T-helper 9 cell (primary cell): ENCODE measurements around the gene CARMIL1.

Source experiments
- DNase-seq: peaks from one replicate; pipeline ENCODE4 v3.0.0-alpha.2; 2020

The CARMIL1 gene

DNA sequence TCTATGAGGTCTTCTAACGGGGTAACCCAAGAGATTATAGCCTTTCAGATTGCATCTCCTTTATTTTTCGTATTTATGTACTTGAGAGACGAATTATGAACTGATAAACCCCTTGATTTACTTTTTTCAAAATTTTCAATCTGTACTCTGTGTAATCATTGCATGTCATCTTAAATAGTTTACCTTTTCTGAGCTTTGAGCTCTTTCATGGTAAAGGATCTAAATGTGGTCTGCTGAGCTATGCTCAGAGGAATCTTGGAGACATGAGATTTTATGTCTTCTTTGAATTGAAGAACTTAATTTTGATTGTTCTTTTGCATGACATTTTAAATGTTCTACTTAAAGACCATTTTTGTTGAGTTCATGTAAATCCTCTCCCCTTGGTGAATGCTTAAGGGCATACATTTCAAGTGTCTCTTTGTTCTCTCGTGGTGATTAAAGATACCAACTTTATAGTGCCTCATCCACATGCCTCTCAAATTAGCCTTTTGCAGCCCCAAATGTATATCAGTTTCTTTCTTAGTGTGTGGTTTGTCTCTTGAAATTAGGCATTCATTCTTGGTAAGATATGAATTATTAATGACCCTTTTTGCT is 256.6 kb downstream of the CARMIL1 start:
- DNase-seq, result no peak

DNA sequence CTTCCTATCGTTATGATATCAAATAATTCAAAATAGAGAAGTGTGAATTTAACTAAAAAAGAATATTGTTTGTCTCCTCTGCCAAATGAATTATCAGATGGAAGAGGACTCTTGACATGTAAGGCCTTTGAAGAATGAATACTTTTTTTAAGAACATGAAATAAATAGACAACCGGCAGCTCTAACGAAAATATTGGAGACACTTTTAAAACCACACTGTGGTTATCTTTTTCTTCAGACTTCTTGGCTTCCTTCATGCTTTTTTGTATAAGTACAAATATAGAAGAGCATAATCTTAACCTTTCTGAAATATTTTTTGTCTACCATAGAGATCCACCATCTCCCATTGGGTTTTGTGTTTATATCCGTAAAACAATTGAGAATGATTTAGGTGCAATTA is 257.6 kb downstream of the CARMIL1 start:
- no peak for DNase-seq

DNA sequence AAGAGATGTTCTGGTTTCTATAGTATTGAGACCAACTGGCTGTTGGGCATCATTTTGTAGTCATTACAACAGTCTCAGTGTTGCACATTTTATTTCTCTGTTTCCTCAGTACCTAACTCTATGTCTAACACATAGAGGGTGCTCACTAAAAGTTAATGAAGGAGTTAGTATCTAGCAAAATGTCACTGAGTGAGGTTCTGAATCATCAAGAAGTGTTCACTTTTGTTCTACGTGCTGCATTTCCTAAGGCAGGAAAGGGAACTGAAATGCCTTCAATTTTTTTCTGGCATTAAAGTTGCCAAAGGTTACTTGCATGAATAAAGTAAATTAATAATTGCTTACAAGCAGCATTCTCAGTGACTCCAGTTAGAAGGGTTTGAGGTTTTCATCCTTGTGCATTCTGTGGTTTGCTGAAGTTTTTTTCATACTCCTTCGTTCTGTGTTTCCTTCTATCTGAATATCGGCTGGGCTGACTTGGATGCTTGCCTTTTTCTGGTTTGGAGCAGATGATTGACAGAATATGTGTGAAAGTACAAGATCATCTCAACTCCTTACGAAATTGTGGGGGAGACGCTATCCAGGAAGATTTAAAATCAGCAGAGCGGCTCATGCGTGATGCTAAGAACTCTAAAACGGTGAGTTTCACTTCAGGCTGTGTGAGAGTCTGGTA is 258.3 kb downstream of the CARMIL1 start:
- DNase-seq, result no peak

DNA sequence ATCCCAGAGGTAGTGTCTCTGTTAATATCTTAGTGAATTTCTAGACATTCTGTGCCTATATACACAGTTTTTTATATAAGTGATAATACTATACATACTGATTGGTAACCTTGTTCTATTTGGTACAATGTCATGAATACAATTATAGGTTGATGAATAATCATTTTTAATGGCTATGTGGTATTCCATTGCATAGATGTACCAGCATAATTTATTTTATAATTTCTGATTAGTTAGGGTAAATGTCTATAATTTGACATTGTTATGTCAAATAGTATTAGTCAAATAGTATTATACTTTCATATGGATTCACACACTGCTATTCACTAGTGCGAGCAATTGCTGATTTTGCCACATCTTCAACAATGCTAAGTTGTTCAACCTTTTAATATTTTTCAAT is 262.1 kb downstream of the CARMIL1 start:
- DNase-seq, result no peak

DNA sequence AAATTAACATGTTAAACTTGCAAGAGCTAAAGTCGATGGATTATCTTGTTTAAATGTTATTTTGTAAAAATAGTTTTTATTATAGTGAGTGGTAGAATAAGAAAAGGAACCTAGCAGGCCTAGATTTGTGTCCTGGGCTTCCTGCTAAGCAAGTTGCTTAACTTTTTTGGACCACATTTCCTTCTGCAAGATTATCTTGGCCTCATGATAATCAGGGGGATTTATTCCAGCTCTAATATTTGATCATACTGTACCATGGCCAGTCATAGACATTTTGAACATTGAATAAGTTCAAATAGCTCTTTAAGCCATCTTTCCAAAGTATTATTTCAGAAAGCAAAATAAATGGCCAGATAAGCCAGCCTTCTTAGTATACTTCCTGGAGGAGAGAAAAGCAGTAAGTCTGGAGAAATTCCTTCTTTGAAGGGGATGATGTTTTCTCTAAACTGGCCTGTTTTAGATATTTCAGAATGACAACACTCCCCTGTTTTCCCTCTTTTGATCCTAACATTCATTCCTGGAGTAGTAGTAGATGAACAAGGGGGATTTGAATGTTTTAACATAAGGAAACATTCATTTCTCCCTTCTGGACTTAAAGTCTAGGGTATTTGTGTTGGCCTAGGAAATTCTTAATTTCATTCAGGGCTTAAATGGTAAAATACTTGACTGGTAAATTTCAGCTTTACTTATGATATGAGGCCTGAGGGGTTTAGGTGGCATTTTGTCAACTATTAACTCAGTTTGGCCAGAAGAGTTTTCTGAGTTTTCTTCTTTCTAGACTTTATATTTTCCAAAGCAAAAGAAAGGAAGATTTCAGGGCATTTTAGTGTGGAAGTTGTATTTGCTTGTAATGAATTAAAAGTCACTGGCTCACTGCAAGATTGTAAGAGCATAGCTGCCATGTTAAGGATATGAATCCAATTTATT is 264.1 kb downstream of the CARMIL1 start:
- DNase-seq, result no peak

DNA sequence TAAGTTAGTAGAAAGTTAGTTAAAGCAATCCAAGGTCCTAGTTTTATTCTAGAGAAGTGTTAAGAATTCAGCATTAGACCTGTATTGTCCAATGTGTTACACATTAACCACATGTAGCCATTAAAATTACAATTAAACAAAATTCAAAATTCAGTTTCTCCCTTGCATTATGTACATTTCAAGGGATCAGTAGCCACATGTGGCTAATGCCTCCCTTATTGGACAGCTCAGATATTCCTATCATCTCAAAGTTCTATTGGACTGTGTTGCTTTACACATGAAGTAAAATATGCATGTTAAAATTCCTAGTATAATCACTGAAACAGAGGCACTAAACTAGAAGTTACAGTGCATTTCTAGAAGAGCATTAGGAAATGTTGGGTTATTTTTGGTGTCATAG is 265.7 kb downstream of the CARMIL1 start:
- DNase-seq, result no peak

DNA sequence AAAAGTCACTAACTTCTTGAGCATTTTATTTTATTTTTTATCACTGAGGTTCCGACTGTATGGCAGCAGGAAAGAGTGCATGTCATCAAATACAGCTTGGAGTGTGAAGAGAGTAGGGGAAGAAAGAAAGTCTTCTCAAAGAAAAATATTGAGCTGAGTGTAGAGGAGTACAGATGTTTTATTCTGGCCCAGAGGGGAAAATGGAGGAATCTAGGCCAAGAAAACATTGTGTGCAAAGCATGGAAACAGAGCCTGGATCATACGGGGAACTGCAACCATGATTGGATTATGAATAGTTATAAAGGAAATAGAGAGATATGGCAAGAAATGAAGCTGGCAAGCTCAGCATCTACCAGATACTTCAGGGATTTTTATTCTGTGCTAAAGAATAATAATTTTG is 268.6 kb downstream of the CARMIL1 start:
- no peak for DNase-seq

DNA sequence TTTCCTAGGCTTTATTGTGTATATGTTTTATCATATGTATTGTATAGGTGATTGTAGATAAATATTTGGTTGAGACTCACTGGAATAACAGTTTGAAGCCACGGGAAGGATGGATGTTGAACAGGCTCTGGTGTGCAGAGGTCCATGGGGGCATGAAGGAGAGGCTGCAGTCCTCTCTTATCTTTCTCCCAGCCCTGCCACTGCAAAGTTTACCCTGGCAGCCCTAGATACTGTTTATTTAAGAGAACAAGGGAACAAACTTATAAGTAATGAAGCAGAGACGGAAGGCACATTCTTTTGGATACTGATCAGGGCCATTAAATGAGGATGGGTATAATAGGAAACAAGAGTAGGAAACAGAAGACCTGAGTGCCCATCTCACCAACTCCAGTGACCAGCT is 269.3 kb downstream of the CARMIL1 start:
- no peak for DNase-seq

DNA sequence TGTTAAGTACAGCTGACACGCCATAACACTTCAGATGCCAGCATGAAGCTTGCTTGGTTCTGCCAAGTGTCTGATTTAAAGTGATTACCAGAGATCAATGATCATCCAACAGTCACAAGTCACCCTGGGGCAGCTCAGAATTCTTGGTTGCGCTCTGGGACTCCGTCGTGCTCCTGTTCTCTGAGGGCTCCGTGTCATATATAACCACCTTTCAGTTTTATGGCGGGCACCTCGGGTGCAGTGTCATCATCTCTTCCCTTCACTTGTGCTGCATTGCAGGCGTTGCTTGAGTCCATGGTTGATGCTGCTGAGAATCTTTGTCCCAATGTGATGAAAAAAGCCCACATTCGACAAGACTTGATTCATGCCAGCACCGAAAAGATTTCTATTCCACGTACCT is 271.5 kb downstream of the CARMIL1 start:
- DNase-seq, result no peak

DNA sequence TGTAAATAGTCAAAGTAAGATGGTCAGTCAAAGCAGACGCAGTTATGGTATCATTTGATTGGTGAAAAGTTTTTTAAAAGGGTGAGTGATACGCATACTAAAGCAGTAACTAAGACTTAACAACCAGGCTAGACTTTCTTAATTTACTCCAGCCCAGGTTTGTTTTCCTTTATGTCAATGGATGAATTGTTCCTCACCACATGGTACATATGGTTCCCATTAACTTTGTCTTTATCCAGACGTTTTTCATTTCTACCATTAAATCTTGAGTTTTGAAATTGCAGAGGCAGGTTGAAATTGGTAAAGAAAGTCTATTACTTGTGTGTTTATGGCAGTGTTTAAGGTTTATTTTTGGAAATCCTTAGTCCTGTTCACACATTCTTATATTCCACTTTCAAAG is 274.3 kb downstream of the CARMIL1 start:
- DNase-seq, result no peak

DNA sequence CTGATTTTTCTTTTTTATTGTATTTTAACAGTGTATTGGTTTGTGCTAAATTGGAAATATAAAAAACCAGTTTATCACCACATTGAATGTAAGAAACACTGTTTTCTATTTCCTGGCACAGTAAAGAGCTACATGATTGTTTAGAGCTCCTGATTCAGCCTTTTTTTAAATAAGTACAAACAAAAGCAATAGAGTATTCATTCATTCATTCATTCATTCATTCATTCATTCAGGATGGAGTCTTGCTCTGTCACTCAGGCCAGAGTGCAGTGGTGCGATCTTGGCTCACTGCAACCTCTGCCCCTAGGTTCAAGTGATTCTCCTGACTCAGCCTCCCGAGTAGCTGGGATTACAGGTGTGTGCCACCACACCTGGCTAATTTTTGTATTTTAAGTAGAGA is 276.0 kb downstream of the CARMIL1 start:
- no peak for DNase-seq

DNA sequence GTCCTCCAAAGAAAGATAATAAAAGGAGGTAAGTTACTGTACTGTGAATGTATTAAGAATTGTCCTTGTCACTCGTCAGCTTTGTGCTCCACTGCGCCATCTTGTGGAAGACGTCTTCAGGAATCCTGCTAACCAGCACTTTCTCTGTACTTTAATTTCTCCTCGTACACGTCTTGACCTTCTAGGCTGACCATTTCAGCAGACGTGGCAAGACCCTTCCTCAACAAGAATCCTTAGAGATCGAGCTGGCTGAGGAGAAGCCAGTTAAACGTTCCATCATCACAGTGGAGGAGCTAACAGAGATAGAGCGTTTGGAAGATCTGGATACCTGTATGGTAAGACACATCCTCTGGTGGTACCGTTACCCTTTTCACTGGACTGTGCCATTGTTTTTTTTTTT is 277.3 kb downstream of the CARMIL1 start:
- peak; percentile 80 for DNase-seq

DNA sequence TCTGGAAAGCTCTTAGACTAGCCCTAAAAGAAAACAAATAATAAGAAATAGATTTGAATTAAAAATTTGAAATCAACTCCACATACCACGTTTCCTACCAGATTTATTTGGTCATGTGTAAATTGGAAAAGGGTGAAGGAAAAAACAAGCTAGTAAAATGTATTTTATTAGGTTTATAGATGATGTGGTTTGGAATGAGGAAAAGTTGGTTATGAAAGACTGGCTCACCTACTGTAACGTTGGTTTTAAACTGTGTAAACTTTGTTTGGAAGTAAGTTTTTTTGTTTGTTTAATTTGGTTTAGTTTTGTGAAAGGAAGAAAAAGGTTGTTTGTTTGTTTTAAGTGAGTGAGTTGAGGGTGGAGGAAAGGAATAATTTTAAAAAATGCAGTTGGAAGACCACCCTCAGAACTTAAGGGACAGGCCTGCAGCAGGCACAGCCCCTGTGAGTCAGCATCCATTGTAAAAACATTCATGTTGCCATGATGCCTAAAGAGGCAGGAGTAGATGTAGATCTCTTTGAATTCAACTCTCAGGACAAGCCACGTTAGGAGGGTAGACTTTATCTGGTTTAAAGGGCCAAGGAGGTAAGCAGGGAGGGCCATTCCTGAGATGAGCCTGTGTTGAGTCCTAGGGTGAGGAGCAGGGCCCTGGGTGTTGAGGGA is 279.1 kb downstream of the CARMIL1 start:
- DNase-seq, result no peak

DNA sequence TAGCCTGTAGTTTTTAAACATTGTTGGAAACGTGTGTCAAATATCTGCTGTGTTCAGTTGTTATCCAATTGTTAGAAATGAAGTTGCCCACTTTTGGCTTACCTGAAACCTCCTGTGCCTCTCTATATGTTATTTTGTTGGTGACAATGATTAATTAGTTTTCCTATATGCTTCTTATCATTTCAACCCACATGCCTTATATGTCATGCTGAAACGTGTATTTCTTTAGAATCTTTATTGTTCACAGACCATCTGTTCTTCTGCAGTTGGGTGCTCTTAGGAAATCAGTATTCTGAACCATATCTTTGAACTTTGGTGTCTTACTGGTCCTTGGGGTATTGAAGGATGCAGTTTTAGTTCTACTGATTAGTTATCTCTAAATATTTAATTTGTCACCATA is 281.7 kb downstream of the CARMIL1 start:
- DNase-seq, result no peak

DNA sequence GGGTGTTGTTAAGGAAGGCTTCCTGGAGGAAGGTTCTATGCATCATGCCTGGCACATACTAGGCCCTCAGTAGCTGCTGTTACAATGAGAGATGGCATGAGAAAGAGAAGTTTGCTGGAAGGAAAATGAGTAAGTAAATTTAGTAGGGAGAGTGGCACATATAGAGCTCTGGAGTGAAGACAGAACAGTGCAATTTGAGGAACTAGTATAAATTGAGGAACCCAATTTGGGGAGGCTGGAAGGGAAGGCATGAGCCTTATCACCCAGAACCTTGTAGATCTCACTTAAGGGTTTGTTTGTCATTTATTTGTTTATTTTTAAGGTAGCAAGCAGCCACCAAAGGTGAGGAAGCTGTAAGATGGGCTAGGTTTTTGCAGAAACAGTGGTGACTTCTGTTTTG is 285.8 kb downstream of the CARMIL1 start:
- no peak for DNase-seq

DNA sequence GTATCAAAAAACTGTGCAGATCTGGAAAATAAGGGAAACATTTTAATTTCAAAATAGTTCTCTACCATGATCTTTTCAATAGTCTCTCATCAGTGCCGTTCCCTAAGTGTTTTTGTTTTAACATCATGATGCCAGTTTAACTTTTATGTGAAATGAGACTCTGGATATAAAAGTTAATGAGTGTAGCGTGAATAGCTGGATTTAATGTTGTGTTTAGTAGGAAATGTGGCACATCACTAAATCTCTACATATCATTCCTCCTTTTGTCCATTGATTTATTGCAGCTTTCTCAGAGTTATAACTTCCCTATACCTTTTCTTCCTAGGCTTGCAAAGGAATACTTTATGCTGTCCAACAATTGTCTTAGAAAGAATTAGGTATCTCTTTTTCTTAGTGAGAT is 291.4 kb downstream of the CARMIL1 start:
- DNase-seq, result no peak

DNA sequence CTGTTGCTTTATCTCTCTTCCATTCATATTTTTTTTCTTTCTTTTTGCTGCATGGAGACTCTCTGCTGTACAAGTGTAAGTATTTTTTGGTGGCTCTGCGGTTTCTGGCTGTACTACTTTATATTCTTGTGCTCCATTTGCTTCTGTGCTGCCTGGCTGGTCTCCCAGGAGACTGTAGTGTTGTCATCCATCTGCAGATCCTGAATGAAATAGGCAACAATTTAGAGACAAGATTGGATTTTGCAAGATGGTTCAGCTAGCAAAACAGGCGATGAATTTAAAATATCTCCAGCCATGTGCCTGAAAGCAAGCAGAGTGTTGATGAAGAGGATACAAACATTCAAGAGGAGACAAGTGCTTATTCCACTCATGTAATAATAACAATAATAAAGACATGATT is 297.7 kb downstream of the CARMIL1 start:
- no peak for DNase-seq

DNA sequence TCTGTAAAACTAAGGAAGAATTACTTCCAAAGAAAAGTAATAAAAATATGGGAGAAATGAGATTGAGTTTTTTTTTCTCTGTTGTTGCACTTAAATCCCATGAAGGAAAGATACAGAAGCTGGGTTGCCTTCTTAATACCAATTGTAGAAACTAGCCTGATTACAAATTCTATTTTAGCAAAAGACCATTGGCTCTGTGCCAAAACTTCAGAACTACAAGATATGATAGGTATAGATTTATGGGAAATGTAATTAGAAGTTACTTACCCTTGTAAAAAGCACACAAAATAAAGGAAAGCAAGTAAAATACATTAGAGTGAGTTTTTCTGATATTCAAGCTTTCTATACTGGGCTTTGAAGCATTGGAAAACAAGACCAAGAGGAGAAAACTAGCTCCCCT is 299.4 kb downstream of the CARMIL1 start:
- no peak for DNase-seq

DNA sequence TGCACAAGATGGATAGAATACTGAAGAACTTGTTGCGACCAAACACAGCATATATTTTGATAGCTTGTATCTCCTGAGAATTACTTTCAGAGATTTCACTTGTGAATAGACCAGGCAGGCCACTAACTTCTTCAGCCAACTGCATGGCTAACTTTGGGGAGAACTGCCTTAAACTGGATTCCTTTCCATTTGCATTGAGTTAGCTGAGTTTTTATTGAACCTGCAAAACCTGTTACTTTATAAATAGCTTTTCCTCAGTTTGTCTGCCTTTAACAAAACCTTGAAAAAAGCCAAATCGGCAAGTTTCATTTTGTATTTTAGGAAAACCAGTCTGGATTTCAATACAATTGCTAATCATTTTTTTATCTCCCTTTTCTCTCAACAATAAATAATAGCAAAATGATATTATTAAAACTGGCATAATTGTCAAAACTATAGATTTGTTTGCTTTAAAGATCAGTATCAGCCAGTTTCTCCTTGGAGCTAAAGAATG is 300.3 kb downstream of the CARMIL1 start:
- no peak for DNase-seq

DNA sequence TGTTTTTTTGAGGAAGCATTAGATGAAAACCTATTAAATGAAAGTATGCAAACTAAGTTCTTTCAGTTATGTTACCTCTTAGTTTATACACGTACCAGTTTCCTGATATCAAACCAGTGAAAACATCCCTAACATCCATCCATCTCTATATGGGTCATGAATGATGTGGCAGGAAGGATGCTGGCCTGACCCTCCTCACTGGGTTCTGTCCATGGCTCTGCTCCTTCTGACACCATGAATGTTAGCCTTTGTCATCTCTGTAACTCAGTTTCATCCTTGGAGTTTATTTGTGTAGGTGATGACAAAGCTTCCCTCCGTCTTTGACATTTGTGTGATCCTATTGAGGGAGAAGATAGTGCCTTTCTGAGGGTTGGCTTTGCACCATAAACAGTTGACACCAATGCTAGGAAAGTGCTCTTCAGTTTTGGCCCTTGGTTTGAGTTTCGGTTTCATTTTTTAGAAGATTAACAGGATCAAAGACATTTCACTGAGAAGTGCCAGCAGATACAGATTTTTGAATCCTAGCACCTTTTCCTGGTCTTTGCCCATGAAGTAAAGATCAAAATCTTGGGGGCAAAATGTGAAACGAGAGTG is 300.8 kb downstream of the CARMIL1 start:
- no peak for DNase-seq

DNA sequence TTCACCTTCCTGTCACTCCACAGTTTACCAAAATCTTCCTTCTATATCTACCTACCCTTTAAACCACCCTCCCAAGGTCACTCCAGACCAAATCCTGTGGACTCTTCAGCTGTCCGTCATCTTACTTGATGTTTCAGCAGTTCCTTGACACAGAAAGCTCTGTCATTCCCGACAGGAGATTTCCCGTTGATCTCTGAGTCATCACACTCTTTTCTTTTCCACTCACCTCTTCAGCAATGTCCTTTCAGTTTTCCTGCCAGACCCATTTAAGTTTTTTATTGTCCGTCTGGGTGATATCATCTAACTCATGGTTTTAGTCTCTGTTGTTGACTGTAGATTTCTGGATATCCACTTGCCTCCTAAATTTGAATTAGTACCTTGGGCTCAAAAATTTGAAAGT is 302.9 kb downstream of the CARMIL1 start:
- DNase-seq, result no peak

DNA sequence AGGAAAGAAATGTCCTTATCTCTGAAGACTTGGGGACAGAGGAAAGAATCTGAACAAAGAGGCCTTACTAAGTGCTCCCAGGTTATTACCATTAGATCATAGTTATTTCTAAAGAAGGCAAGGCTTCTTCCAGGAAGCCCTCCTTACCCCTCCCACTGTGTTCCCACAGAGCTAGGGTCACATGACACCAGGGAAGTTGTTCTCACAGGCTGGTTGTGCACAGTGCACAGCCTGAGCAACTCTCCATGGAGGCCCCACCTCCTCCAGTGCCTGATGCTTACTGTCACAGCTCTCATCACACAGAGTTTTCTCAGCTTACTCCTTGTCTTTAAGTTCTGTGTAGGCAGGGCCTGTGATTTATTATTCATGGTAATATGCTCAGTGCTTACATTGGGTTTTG is 303.9 kb downstream of the CARMIL1 start:
- no peak for DNase-seq

DNA sequence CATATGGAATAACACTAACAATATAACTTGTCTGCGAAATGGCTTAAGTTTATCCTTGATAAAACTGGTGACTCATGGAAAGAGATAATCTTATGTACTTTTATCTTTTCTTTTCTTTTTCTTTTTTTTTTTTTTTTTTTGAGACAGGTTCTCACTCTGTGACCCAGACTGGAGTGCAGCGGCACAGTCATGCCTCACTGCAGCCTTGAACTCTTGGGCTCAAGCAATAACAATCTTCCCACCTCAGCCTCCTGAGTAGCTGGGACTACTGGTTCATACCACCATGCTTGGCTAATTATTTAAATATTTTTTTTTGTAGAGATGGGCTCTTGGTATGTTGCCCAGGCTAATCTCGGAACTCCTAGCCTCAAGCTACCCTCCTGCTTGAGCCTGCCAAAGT is 304.7 kb downstream of the CARMIL1 start:
- DNase-seq, result no peak
